Thyroid gland (tissue), 4 donors: ENCODE results near the gene MMP3. TPM values are rescaled to one million over a fixed set of nuclear protein-coding genes. Genes with fewer than 3 reads are reported as not detected.

Experiments
- DNase-seq, 2 donors: peaks; one replicate each; pipeline ENCODE4 v3.0.0-alpha.2; 2019
- H3K27ac ChIP-seq, 3 donors: fragments of 200-600 bp; sonication (generic); 1 replicate in 2 of 3; 2 replicates in 1 of 3; pipeline ENCODE4 v1.5.1; 2016 to 2019; ENCODE audit warnings: mild to moderate bottlenecking in 1 of 3, moderate library complexity in 1 of 3
- H3K27me3 ChIP-seq: fragments of 200-600 bp; sonication (generic); one replicate; pipeline ENCODE4 v1.5.1; 2019
- H3K36me3 ChIP-seq, 2 donors: fragments of 200-600 bp; sonication (generic); one replicate each; pipeline ENCODE4 v1.5.1; 2016 to 2019
- H3K4me1 ChIP-seq, 2 donors: fragments of 200-600 bp; sonication (generic); one replicate each; pipeline ENCODE4 v1.5.1; 2017 to 2019
- H3K4me3 ChIP-seq, 3 donors: fragments of 200-600 bp; sonication (generic); replicated peaks in 1 of 3; 1 replicate in 2 of 3; 2 replicates in 1 of 3; pipeline ENCODE4 v1.5.1; 2016; ENCODE audit warnings: mild to moderate bottlenecking in 1 of 3
- H3K9me3 ChIP-seq: fragments of 200-600 bp; sonication (generic); one replicate; pipeline ENCODE4 v1.5.1; 2017
- POLR2A ChIP-seq, 2 donors: fragments of 450-650 bp; IDR thresholded peaks; one replicate each; pipeline ENCODE4 v1.6.1; 2017; ENCODE audit warnings: antibody characterized with exemption in 2 of 2, mild to moderate bottlenecking in 2 of 2, moderate library complexity in 1 of 2
- WGBS, 2 donors: methylation state at CpG; one replicate each; pipeline ENCODE4 v1.1.5; 2017; 5-methylcytosine and 5-hydroxymethylcytosine counted together
- intact Hi-C: fragments of 100-400 bp; cut with DNase I; formaldehyde crosslinking; loops from one replicate; pipeline ENCODE4 v1.15.1; 2023
- total RNA-seq, 4 donors: library from RNA; depleted of rRNA; stranded (reverse); fragments of >200 nt; gene quantifications; one replicate each; pipeline ENCODE4 v1.2.3, GENCODE V29; 2016
- TF ChIP-seq, protein P1 (sequence below), 6 experiments: fragments of 200-600 bp in 3 of 6; fragments of 450-650 bp in 3 of 6; sonication (generic) in 3 of 6; IDR thresholded peaks; one replicate each; pipeline ENCODE4 v1.5.1; 2016 to 2019; ENCODE audit warnings: antibody characterized with exemption in 6 of 6, mild to moderate bottlenecking in 2 of 6, inconsistent platforms in 1 of 6, moderate library complexity in 1 of 6

MMP3 gene
- total RNA-seq, 4 donors from 2014 or later: 1.2 to 14.5 TPM; not detected in 2

DNA sequence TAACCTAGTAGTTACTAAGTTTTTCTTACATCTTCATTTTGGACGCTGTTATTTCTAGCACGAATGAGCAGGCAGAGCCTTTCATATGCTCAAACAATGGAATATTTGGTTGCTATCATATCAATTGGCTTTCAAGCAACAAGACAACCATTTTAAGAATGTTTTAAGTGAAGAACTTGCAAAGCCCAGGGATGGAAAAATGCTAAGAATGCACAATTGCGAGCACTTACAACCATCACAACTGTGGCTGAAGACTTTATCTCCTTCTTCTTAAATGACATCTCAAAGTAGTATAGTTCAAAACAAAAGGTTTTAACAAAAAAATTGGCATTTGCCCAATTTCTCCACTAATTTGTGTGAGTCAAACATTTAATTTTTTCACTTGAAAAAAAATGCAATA lies 37.1 kb downstream of the MMP3 start:
- DNase-seq: no peak
- H3K27me3 ChIP-seq: no peaks in the 10 kb centered on the region
- no peaks in the 10 kb centered on the region for H3K9me3 ChIP-seq
- H3K4me1 ChIP-seq: no peaks in the 10 kb centered on the region
- no peak for TF ChIP-seq POLR2A (IDR thresholded peaks at IDR 0.05)
- TF ChIP-seq, protein P1, sequence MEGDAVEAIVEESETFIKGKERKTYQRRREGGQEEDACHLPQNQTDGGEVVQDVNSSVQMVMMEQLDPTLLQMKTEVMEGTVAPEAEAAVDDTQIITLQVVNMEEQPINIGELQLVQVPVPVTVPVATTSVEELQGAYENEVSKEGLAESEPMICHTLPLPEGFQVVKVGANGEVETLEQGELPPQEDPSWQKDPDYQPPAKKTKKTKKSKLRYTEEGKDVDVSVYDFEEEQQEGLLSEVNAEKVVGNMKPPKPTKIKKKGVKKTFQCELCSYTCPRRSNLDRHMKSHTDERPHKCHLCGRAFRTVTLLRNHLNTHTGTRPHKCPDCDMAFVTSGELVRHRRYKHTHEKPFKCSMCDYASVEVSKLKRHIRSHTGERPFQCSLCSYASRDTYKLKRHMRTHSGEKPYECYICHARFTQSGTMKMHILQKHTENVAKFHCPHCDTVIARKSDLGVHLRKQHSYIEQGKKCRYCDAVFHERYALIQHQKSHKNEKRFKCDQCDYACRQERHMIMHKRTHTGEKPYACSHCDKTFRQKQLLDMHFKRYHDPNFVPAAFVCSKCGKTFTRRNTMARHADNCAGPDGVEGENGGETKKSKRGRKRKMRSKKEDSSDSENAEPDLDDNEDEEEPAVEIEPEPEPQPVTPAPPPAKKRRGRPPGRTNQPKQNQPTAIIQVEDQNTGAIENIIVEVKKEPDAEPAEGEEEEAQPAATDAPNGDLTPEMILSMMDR (IDR thresholded peaks at IDR 0.05): no peak
- H3K27ac ChIP-seq: no peak overlapping the region
- H3K4me3 ChIP-seq: no peak overlapping the region
- no peaks in the 10 kb centered on the region for H3K36me3 ChIP-seq
- intact Hi-C loops: no loop called here
- WGBS, 2 donors: 35 to 47% methylated on average over 3 of the region's 3 CpGs

DNA sequence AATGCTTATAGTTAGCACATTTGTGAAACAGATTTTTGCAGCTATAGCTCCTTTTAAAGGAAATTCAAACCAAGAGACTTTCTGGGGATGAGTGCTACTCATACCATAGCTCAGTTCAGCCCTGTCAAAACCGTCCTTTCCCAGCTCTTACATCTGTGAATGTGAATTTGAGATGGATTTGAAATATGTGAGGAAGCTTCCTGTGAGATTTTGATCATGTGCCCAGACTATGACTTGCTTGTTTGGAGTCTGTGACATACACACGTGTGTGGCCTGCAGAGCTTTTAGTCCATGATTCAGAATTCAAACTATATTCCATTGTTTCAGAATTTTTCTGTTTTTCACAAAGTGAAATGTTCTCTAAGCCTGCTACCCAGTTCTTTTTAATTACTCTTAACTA lies 41.1 kb downstream of the MMP3 start:
- no peak overlapping the region for H3K27ac ChIP-seq
- H3K27me3 ChIP-seq: no peaks in the 10 kb centered on the region
- no peaks in the 10 kb centered on the region for H3K36me3 ChIP-seq
- intact Hi-C loops: no loop called here
- no peak overlapping the region for H3K4me3 ChIP-seq
- 59 to 67% methylated on average over 2 of the region's 2 CpGs for WGBS, 2 donors
- H3K9me3 ChIP-seq: no peaks in the 10 kb centered on the region
- no peak for DNase-seq
- no peaks in the 10 kb centered on the region for H3K4me1 ChIP-seq
- TF ChIP-seq, protein P1 (IDR thresholded peaks at IDR 0.05): no peak
- no peak for TF ChIP-seq POLR2A (IDR thresholded peaks at IDR 0.05)

DNA sequence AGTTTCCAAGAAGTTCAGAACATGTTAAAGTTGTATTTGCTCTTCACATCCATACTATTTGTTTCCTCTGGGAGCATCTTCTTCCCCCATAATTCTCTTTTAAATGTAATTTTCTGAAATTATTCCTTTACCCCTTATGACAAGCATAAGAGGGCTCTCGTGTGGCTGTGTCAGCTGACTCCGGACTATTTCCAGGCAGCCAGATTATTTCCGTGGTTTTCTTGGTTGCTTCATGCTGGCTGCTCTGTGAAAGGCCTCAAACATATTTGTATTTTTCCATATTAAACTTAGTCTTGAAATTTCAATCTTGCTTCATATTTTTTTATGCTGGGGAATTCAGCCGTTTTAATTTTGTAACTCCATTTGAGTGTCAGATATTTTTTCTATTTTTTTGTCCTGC lies 42.6 kb downstream of the MMP3 start:
- no peak overlapping the region for H3K27ac ChIP-seq
- no peaks in the 10 kb centered on the region for H3K27me3 ChIP-seq
- no peaks in the 10 kb centered on the region for H3K36me3 ChIP-seq
- no peak overlapping the region for H3K4me3 ChIP-seq
- H3K9me3 ChIP-seq: no peaks in the 10 kb centered on the region
- no peak for TF ChIP-seq POLR2A (IDR thresholded peaks at IDR 0.05)
- TF ChIP-seq, protein P1 (IDR thresholded peaks at IDR 0.05): no peak
- WGBS, 2 donors: 75 to 78% methylated on average over 4 of the region's 4 CpGs
- H3K4me1 ChIP-seq: no peaks in the 10 kb centered on the region
- DNase-seq: no peak
- intact Hi-C loops: no loop called here

DNA sequence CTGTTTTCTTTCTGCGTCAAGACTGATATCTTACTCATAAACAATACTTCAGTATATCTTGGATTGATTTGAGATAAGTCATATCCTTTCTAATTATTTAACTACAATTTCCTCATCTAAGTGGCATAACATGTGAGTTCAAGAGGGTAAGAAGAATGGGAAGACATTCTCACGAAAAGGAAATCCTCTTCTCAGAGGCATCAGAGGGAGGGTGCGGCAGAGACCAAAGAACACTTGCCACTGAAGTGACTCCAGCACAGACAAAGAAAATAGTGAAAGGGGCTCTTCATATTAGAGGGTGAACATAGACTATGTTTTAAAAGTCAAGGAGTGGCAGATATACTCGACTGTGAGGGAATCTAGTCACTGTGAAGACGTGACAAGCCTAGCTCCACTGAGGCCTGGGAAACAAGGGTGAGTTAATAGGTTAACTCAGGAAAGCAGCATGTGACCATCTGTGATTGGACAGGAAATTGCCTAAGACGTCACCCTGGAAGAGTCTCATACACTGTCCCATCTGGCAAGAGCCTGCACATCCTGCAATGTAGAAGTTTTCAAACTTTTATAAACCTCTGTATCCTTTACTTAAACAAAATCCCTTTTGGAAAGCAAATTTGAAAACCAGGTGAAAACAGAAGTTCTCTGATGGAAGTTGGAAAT lies 43.6 kb downstream of the MMP3 start:
- TF ChIP-seq, protein P1 (IDR thresholded peaks at IDR 0.05): no peak
- no peak for TF ChIP-seq POLR2A (IDR thresholded peaks at IDR 0.05)
- no peaks in the 10 kb centered on the region for H3K36me3 ChIP-seq
- H3K9me3 ChIP-seq: no peaks in the 10 kb centered on the region
- DNase-seq: no peak
- H3K4me1 ChIP-seq: no peaks in the 10 kb centered on the region
- H3K27ac ChIP-seq: no peak overlapping the region
- H3K27me3 ChIP-seq: no peaks in the 10 kb centered on the region
- whole genome bisulfite sequencing, 2 donors: 49 to 51% methylated on average over 6 of the region's 6 CpGs
- no peak overlapping the region for H3K4me3 ChIP-seq
- intact Hi-C loops: no loop called here

DNA sequence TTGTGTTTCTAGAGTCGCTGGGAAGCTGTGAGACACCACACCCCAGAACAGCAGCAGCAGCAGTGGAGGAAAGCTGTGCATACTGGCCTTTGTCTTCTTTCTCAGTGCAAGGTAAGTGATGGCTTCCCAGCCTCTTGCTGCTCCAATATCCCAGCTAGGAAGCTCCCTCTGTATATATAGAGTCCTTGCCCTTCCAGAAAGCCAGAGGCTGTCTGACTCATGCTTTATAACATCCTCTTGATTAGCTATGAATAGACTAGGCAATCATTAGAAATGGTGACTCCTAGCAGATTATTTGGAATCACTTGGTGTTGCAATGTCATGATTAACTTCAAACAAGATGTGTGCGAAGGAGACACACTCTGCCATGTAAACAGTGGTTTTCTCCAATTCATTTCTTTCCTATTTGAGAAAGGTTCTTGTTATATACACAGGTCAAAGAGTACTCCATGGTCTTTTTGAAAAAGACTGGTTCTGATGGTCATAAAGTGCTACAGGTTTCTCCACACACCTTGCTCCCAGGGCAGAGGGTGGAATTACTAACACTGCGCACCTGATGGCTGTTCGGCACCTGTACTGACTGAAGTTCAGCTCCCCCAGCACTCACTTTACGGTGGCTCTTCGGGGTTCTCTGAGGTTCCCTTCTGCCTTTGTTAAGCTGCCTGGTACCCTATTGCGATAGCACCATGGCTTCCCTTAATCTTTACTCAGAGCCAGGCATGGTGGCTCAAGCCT lies 45.2 kb downstream of the MMP3 start, which contains the start of gene MMP1:
Gene MMP1, minus strand, starts transcription at position 149 of the 735 bp plus-strand sequence. Its CDS starts 68 bp downstream, at position 81.
- no peaks in the 10 kb centered on the region for H3K27me3 ChIP-seq
- intact Hi-C loops: no loop called here
- no peak for DNase-seq
- H3K9me3 ChIP-seq: no peaks in the 10 kb centered on the region
- H3K36me3 ChIP-seq: no peaks in the 10 kb centered on the region
- H3K27ac ChIP-seq: no peak within 1 kb of the TSS
- no peak for TF ChIP-seq POLR2A (IDR thresholded peaks at IDR 0.05)
- TF ChIP-seq, protein P1 (IDR thresholded peaks at IDR 0.05): no peak
- H3K4me3 ChIP-seq: no peak within 1 kb of the TSS
- no peaks in the 10 kb centered on the region for H3K4me1 ChIP-seq
- WGBS, 2 donors: 83 to 92% methylated on average over 7 of the region's 7 CpGs
